HCT116 (cell line): ENCODE measurements around the gene SEC16A.

Source experiments
- CTCF ChIP-seq, 3 experiments: fragments of 200-600 bp in 1 of 3; sonication (generic) in 1 of 3; IDR thresholded peaks in 2 of 3; conservative IDR thresholded peaks in 1 of 3; 2 replicates each; pipeline ENCODE4 v1.5.1; 2012 to 2017; ENCODE audit warnings: low read depth in 2 of 3, low read length in 2 of 3, antibody characterized with exemption in 1 of 3, borderline replicate concordance in 1 of 3, control low read depth in 1 of 3, mild to moderate bottlenecking in 1 of 3, mixed read lengths in 1 of 3, mixed run types in 1 of 3, moderate library complexity in 1 of 3; ENCODE audit not compliant: insufficient read depth in 1 of 3
- EGR1 ChIP-seq: IDR thresholded peaks from 2 replicates; pipeline ENCODE4 v1.6.1; 2012; ENCODE audit warnings: low read depth
- MAX ChIP-seq: IDR thresholded peaks from 2 replicates; pipeline ENCODE4 v1.6.1; 2012
- YY1 ChIP-seq: IDR thresholded peaks from 2 replicates; pipeline ENCODE4 v1.6.1; 2011; ENCODE audit warnings: low read length, low read depth, moderate library complexity, mild to moderate bottlenecking; ENCODE audit not compliant: insufficient replicate concordance; ENCODE audit errors: extremely low read depth
- ZFX ChIP-seq: fragments of 450-650 bp; IDR thresholded peaks from 2 replicates; pipeline ENCODE4 v1.6.1; 2017

GRCh38 chr9:136403538-136403914 is 79.3 kb downstream of the SEC16A start:
- TF ChIP-seq CTCF (IDR thresholded peaks at IDR 0.05 in 2 of 3, conservative IDR thresholded peaks at IDR 0.05 in 1 of 3; ENCODE audit: borderline replicate concordance in 1 of 3, insufficient read depth in 1 of 3, low read depth in 2 of 3, low read length in 2 of 3) (no peak), YY1 (no peak), ZFX (no peak), EGR1 (no peak), MAX (no peak)
